Measurements from ENCODE around the gene GDF2.

Gene GDF2

GRCh38 chr10:47366731-47367460, 44.6 kb downstream of the GDF2 start:
- Histone ChIP-seq H3K27ac (ENCODE audit: insufficient read depth, low read depth, low read length, poor library complexity, severe bottlenecking) (no peak overlapping the region), H3K9me3 (ENCODE audit: control insufficient read depth, low read length) (no peaks in the 10 kb centered on the region), H3K4me3 (ENCODE audit: insufficient read depth, low read depth, low read length) (no peak overlapping the region), H3K27me3 (ENCODE audit: control insufficient read depth, insufficient read depth, low read length, poor library complexity, severe bottlenecking) (no peaks in the 10 kb centered on the region), H3K36me3 (ENCODE audit: control insufficient read depth, insufficient read depth, low read length) (no peaks in the 10 kb centered on the region), H3K4me1 (ENCODE audit: control insufficient read depth, insufficient read depth, low read length) (no peaks in the 10 kb centered on the region)
- WGBS, 2 experiments: 92 to 96% methylated on average over 7 to 8 of the region's 8 CpGs

GRCh38 chr10:47367646-47368045, 45.4 kb downstream of the GDF2 start:
- WGBS, 2 experiments: 92 to 95% methylated on average over 11 of the region's 11 CpGs
- Histone ChIP-seq H3K4me3 (ENCODE audit: insufficient read depth, low read depth, low read length) (no peak overlapping the region), H3K9me3 (ENCODE audit: control insufficient read depth, low read length) (no peaks in the 10 kb centered on the region), H3K4me1 (ENCODE audit: control insufficient read depth, insufficient read depth, low read length) (no peaks in the 10 kb centered on the region), H3K27ac (ENCODE audit: insufficient read depth, low read depth, low read length, poor library complexity, severe bottlenecking) (no peak overlapping the region), H3K27me3 (ENCODE audit: control insufficient read depth, insufficient read depth, low read length, poor library complexity, severe bottlenecking) (no peaks in the 10 kb centered on the region), H3K36me3 (ENCODE audit: control insufficient read depth, insufficient read depth, low read length) (no peaks in the 10 kb centered on the region)

- Histone ChIP-seq H3K9me3 (ENCODE audit: control insufficient read depth, low read length) (no peaks in the 10 kb centered on the region), H3K4me3 (ENCODE audit: insufficient read depth, low read depth, low read length) (no peak overlapping the region), H3K36me3 (ENCODE audit: control insufficient read depth, insufficient read depth, low read length) (no peaks in the 10 kb centered on the region), H3K27me3 (ENCODE audit: control insufficient read depth, insufficient read depth, low read length, poor library complexity, severe bottlenecking) (no peaks in the 10 kb centered on the region), H3K27ac (ENCODE audit: insufficient read depth, low read depth, low read length, poor library complexity, severe bottlenecking) (no peak overlapping the region), H3K4me1 (ENCODE audit: control insufficient read depth, insufficient read depth, low read length) (no peaks in the 10 kb centered on the region)
- 95 to 96% methylated on average over 24 of the region's 24 CpGs for WGBS, 2 experiments
Measured at GRCh38 chr10:47368431-47369180, 46.4 kb downstream of the GDF2 start.

GRCh38 chr10:47369251-47369894, 47.1 kb downstream of the GDF2 start:
- no peaks in the 10 kb centered on the region for H3K4me1 ChIP-seq (ENCODE audit: control insufficient read depth, insufficient read depth, low read length)
- H3K27me3 ChIP-seq (ENCODE audit: control insufficient read depth, insufficient read depth, low read length, poor library complexity, severe bottlenecking): no peaks in the 10 kb centered on the region
- no peak overlapping the region for H3K4me3 ChIP-seq (ENCODE audit: insufficient read depth, low read depth, low read length)
- no peak overlapping the region for H3K27ac ChIP-seq (ENCODE audit: insufficient read depth, low read depth, low read length, poor library complexity, severe bottlenecking)
- no peaks in the 10 kb centered on the region for H3K9me3 ChIP-seq (ENCODE audit: control insufficient read depth, low read length)
- H3K36me3 ChIP-seq (ENCODE audit: control insufficient read depth, insufficient read depth, low read length): no peaks in the 10 kb centered on the region
- WGBS, 2 experiments: 91% methylated on average over 9 of the region's 9 CpGs

GRCh38 chr10:47370015-47370767, 47.9 kb downstream of the GDF2 start:
- no peak overlapping the region for H3K4me3 ChIP-seq (ENCODE audit: insufficient read depth, low read depth, low read length)
- no peaks in the 10 kb centered on the region for H3K4me1 ChIP-seq (ENCODE audit: control insufficient read depth, insufficient read depth, low read length)
- H3K27ac ChIP-seq (ENCODE audit: insufficient read depth, low read depth, low read length, poor library complexity, severe bottlenecking): no peak overlapping the region
- H3K27me3 ChIP-seq (ENCODE audit: control insufficient read depth, insufficient read depth, low read length, poor library complexity, severe bottlenecking): no peaks in the 10 kb centered on the region
- H3K36me3 ChIP-seq (ENCODE audit: control insufficient read depth, insufficient read depth, low read length): no peaks in the 10 kb centered on the region
- H3K9me3 ChIP-seq (ENCODE audit: control insufficient read depth, low read length): no peaks in the 10 kb centered on the region
- 90 to 93% methylated on average over 10 to 11 of the region's 11 CpGs for WGBS, 2 experiments

GRCh38 chr10:47370878-47371277, 48.6 kb downstream of the GDF2 start:
- H3K4me1 ChIP-seq (ENCODE audit: control insufficient read depth, insufficient read depth, low read length): no peaks in the 10 kb centered on the region
- 97% methylated on average over 7 of the region's 7 CpGs for WGBS, 2 experiments
- H3K27ac ChIP-seq (ENCODE audit: insufficient read depth, low read depth, low read length, poor library complexity, severe bottlenecking): no peak overlapping the region
- H3K36me3 ChIP-seq (ENCODE audit: control insufficient read depth, insufficient read depth, low read length): no peaks in the 10 kb centered on the region
- no peak overlapping the region for H3K4me3 ChIP-seq (ENCODE audit: insufficient read depth, low read depth, low read length)
- H3K27me3 ChIP-seq (ENCODE audit: control insufficient read depth, insufficient read depth, low read length, poor library complexity, severe bottlenecking): no peaks in the 10 kb centered on the region
- no peaks in the 10 kb centered on the region for H3K9me3 ChIP-seq (ENCODE audit: control insufficient read depth, low read length)

DNA sequence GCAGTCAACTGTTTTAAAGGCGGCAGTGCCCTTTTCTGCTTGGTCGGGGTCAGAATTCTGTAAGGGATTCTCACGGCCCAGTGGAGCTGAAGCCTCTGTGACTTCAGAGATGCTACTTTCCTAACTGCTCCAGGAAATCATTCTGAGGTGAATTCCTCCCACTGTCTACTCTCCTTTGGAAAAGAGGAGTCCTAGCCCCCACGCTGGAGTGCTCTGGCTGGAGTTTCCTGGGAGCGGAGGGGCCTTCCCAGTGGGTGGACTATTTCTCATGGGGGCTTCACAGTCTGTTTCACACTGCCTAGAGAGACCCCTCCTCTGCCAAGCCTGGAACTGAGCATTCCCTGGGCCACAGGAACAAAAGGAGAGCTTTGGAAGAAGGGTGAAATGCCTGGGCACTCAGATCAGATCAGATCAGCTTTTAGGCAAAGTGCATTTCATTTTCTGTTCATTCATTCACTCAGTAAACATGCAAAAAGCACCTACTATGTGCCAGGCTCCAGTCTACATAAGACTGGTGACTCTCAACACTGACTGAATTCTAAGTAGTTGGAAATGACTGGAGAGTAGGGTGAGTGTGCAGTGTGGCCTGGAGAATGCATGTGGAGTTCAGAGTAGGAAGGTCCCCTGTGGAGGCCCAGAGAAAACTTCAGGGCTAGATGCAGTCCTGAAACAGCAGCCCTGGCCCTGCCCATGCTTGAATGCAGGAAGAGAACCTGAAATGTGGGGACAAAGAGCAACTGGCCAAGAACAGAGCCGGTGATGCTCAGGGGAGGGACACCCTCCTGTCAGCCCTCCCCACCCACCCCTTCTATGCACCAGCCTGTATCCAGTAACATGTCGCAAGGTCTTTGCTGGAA, 49.6 kb downstream of the GDF2 start:
- no peaks in the 10 kb centered on the region for H3K4me1 ChIP-seq (ENCODE audit: control insufficient read depth, insufficient read depth, low read length)
- no peak overlapping the region for H3K27ac ChIP-seq (ENCODE audit: insufficient read depth, low read depth, low read length, poor library complexity, severe bottlenecking)
- no peaks in the 10 kb centered on the region for H3K27me3 ChIP-seq (ENCODE audit: control insufficient read depth, insufficient read depth, low read length, poor library complexity, severe bottlenecking)
- H3K36me3 ChIP-seq (ENCODE audit: control insufficient read depth, insufficient read depth, low read length): no peaks in the 10 kb centered on the region
- H3K9me3 ChIP-seq (ENCODE audit: control insufficient read depth, low read length): no peaks in the 10 kb centered on the region
- no peak overlapping the region for H3K4me3 ChIP-seq (ENCODE audit: insufficient read depth, low read depth, low read length)
- WGBS, 2 experiments: 88 to 89% methylated on average over 6 to 7 of the region's 7 CpGs

GRCh38 chr10:47372726-47373125, 50.5 kb downstream of the GDF2 start:
- Histone ChIP-seq H3K4me3 (ENCODE audit: insufficient read depth, low read depth, low read length) (no peak overlapping the region), H3K9me3 (ENCODE audit: control insufficient read depth, low read length) (no peaks in the 10 kb centered on the region), H3K27ac (ENCODE audit: insufficient read depth, low read depth, low read length, poor library complexity, severe bottlenecking) (no peak overlapping the region), H3K27me3 (ENCODE audit: control insufficient read depth, insufficient read depth, low read length, poor library complexity, severe bottlenecking) (no peaks in the 10 kb centered on the region), H3K4me1 (ENCODE audit: control insufficient read depth, insufficient read depth, low read length) (no peaks in the 10 kb centered on the region), H3K36me3 (ENCODE audit: control insufficient read depth, insufficient read depth, low read length) (no peaks in the 10 kb centered on the region)
- WGBS, 2 experiments: 89 to 92% methylated on average over 6 of the region's 6 CpGs

DNA sequence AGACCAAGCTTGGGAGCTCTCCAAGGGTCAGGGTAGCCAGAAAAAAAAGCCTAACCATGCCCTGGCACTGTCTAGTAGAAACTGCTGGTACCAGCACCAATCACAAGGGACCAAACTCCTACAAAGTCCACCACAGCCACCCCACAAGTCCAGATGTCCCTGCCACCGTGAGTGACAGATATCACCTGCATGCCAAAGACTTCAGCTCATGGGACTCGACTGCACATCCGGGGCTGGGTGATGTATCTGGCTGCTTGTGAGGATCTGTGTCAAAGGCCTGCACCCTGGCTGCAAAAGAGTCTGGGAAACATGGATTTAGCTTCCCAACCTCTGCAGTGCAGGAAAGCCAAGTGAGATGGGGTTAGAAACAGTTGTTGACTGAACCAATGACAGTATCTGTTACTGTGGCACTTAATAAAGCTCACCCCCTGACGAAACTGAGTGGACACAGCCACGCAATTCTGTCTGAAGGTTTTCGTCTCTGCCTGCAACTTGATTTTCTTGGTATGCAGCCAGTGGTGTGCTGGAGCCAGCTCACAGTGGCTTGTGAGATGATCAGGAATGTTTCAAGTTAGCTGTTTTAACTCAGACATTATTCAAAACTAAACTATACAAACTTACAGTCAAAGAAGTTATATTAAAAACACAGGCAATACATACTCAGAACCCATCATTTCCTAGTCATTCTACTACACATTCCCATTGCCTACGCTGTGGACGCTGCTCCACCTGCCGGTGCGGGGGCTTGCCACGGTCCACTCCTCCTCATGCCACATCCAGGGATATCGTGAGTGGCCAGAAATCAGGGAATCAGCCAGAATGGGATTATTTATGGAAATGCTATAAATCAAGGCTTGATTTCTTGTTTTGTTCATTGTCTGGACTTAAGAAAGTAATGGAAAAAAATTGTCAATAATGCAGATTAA, 52.6 kb downstream of the GDF2 start:
- no peak overlapping the region for H3K4me3 ChIP-seq (ENCODE audit: insufficient read depth, low read depth, low read length)
- H3K27ac ChIP-seq (ENCODE audit: insufficient read depth, low read depth, low read length, poor library complexity, severe bottlenecking): no peak overlapping the region
- no peaks in the 10 kb centered on the region for H3K4me1 ChIP-seq (ENCODE audit: control insufficient read depth, insufficient read depth, low read length)
- no peaks in the 10 kb centered on the region for H3K9me3 ChIP-seq (ENCODE audit: control insufficient read depth, low read length)
- peaks cover 4% of the 10 kb centered on the region for H3K27me3 ChIP-seq (ENCODE audit: control insufficient read depth, insufficient read depth, low read length, poor library complexity, severe bottlenecking)
- 96 to 97% methylated on average over 12 of the region's 12 CpGs for WGBS, 2 experiments
- no peaks in the 10 kb centered on the region for H3K36me3 ChIP-seq (ENCODE audit: control insufficient read depth, insufficient read depth, low read length)

Measured in ectodermal cell (in vitro differentiated cells).